ENCODE data around the gene FNDC3B. TPM values are rescaled to one million over a fixed set of nuclear protein-coding genes. Genes with fewer than 3 reads are reported as not detected.

FNDC3B gene
- total RNA-seq, 2 donors from 2014 or later: 57.6 to 69.3 TPM

- H3K4me1 ChIP-seq: peaks cover 0 to 31% of the 10 kb centered on the region in 2 donors
- peaks cover 27% of the 10 kb centered on the region for H3K36me3 ChIP-seq
These were observed 81.5 kb downstream of the FNDC3B start for GRCh38 chr3:172120912-172121311.

DNA sequence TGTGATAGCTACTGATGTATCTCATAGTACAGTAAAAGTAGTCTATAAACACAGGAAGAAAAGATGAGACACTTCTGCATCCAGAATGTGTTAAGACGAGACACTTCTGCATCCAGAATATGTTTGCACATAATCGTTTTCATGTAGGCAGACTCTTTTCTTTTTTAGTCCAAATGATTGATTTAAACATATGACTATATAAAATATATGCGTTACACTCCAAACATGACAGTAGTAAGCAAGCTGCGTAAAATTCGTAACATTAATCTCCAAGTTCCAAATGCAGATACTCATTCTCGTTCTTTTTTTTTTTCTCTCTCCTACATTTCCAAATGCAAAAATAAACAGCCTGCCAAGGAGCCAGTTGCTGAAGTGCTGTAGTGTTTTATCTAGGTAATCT is 82.6 kb downstream of the FNDC3B start:
- no peak for TF ChIP-seq CTCF (IDR thresholded peaks at IDR 0.05)
- Histone ChIP-seq H3K4me1 (peaks cover 0 to 40% of the 10 kb centered on the region in 2 donors), H3K4me3 (no peak overlapping the region), H3K27me3 (no peaks in the 10 kb centered on the region), H3K9me3 (no peaks in the 10 kb centered on the region), H3K36me3 (peaks cover 17% of the 10 kb centered on the region), H3K27ac (no peak overlapping the region)
- no peak for DNase-seq (ENCODE audit: low spot score)

More at GRCh38 chr3:172120912-172121311, 81.5 kb downstream of the FNDC3B start:
- no peak for TF ChIP-seq CTCF (IDR thresholded peaks at IDR 0.05)
- no peak for DNase-seq (ENCODE audit: low spot score)
- H3K9me3 ChIP-seq: no peaks in the 10 kb centered on the region
- H3K27me3 ChIP-seq: no peaks in the 10 kb centered on the region
- H3K27ac ChIP-seq: no peak overlapping the region
- no peak overlapping the region for H3K4me3 ChIP-seq

GRCh38 chr3:172124271-172124670 is 84.9 kb downstream of the FNDC3B start:
- no peaks in the 10 kb centered on the region for H3K27me3 ChIP-seq
- H3K36me3 ChIP-seq: peaks cover 17% of the 10 kb centered on the region
- no peak for TF ChIP-seq CTCF (IDR thresholded peaks at IDR 0.05)
- no peak overlapping the region for H3K4me3 ChIP-seq
- no peaks in the 10 kb centered on the region for H3K9me3 ChIP-seq
- peaks cover 0 to 63% of the 10 kb centered on the region in 2 donors for H3K4me1 ChIP-seq
- no peak for DNase-seq (ENCODE audit: low spot score)
- H3K27ac ChIP-seq: no peak overlapping the region

DNA sequence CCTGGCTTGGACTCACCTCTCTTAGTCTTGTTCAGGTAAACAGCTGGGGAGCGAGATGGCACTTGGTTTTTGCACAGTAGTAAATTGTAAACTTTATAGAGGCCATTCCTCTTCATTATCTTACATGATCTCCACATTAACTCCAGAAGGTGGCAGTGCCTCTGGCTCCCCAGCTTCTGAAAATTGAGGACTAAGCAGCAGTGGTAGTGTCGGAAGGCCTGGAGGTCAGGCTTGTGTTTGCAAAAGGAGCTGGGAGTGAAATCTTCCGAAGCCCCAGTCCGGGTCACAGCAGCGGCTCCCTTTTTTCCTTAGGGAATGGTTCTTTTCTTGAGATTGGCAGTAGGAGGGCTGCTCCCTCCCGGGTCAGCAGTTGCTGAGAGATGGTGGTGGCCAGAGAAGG is 85.7 kb downstream of the FNDC3B start:
- Histone ChIP-seq H3K4me3 (no peak overlapping the region), H3K27me3 (no peaks in the 10 kb centered on the region), H3K36me3 (peaks cover 10% of the 10 kb centered on the region), H3K9me3 (no peaks in the 10 kb centered on the region), H3K27ac (peak overlapping the region; percentile 70 to 80), H3K4me1 (peaks cover 0 to 71% of the 10 kb centered on the region in 2 donors)
- no peak for DNase-seq (ENCODE audit: low spot score)
- TF ChIP-seq CTCF (IDR thresholded peaks at IDR 0.05): no peak

DNA sequence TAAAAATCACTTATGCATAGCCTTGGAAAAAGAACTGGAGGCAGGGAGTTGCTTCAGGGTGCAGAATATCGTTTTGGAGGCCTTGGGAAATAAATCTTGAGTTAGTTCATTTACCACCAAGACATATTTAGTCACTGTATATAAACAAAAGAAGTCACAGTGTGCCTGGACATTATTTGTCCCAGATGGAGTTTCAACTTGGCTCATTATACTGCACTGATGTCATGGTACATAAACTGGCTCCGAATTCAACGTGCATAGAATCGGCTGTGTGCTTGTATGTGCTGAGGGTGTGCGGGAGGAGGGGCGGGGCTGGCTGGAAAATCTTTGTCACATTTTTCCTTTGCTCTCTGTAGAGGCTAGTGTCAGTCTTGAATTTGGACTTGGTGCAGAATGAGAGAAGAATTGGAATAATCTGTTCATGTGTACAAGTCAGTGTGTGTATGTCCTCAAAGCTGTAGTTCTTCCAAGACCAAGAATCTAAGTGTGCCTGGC is 86.6 kb downstream of the FNDC3B start:
- peak; percentile 90 for DNase-seq (ENCODE audit: low spot score)
- TF ChIP-seq CTCF (IDR thresholded peaks at IDR 0.05): no peak
- Histone ChIP-seq H3K4me3 (no peak overlapping the region), H3K36me3 (peaks cover 10% of the 10 kb centered on the region), H3K27ac (peak overlapping the region; percentile 70 to 80), H3K9me3 (no peaks in the 10 kb centered on the region), H3K27me3 (no peaks in the 10 kb centered on the region), H3K4me1 (peaks cover 0 to 77% of the 10 kb centered on the region in 2 donors)

GRCh38 chr3:172126741-172127140 is 87.4 kb downstream of the FNDC3B start:
- H3K36me3 ChIP-seq: peaks cover 10% of the 10 kb centered on the region
- peaks cover 0 to 75% of the 10 kb centered on the region in 2 donors for H3K4me1 ChIP-seq
- H3K4me3 ChIP-seq: no peak overlapping the region
- H3K9me3 ChIP-seq: no peaks in the 10 kb centered on the region
- no peaks in the 10 kb centered on the region for H3K27me3 ChIP-seq
- TF ChIP-seq CTCF (IDR thresholded peaks at IDR 0.05): no peak
- peak overlapping the region; percentile 47 to 80 for H3K27ac ChIP-seq
- DNase-seq (ENCODE audit: low spot score): no peak

All from right atrium auricular region (tissue), 2 donors.